HepG2 (cell line): ENCODE measurements around the gene STC2. TPM values are rescaled to one million over a fixed set of nuclear protein-coding genes. Genes with fewer than 3 reads are reported as not detected.

Experiments
- ARID5B ChIP-seq: IDR thresholded peaks from 2 replicates; pipeline ENCODE4 v1.4.0; 2020; ENCODE audit warnings: mild to moderate bottlenecking, missing genetic modification reagents
- DPF2 ChIP-seq: sonication (generic); formaldehyde crosslinking; IDR thresholded peaks from 2 replicates; pipeline ENCODE4 v1.4.0; 2020; ENCODE audit warnings: mild to moderate bottlenecking, low read depth, missing genetic modification reagents, borderline replicate concordance
- FOXA3 ChIP-seq: IDR thresholded peaks from 2 replicates; pipeline ENCODE4 v1.6.1; 2016; ENCODE audit warnings: missing genetic modification reagents, missing compliant biosample characterization
- HNF4G ChIP-seq, 2 experiments: sonication (generic) in 1 of 2; formaldehyde crosslinking in 1 of 2; IDR thresholded peaks; 2 replicates each; pipeline versions ENCODE4 v1.4.0 to v1.6.1; 2011 to 2020; ENCODE audit warnings: borderline replicate concordance in 2 of 2, low read depth in 2 of 2, mild to moderate bottlenecking in 2 of 2, low read length in 1 of 2, missing genetic modification reagents in 1 of 2, moderate library complexity in 1 of 2
- IRF2 ChIP-seq: IDR thresholded peaks from 2 replicates; pipeline ENCODE4 v1.6.1; 2018; ENCODE audit warnings: missing genetic modification reagents, missing compliant biosample characterization
- KLF12 ChIP-seq: sonication (generic); formaldehyde crosslinking; IDR thresholded peaks from 2 replicates; pipeline ENCODE4 v1.4.0; 2020; ENCODE audit warnings: missing genetic modification reagents, borderline replicate concordance
- POLR2AphosphoS5 ChIP-seq: IDR thresholded peaks from 2 replicates; pipeline ENCODE4 v1.6.1; 2012; ENCODE audit warnings: low read depth, low read length
- SNAPC4 ChIP-seq: sonication (generic); formaldehyde crosslinking; IDR thresholded peaks from 2 replicates; pipeline ENCODE4 v1.4.0; 2020; ENCODE audit warnings: mild to moderate bottlenecking, missing genetic modification reagents
- ZNF614 ChIP-seq: IDR thresholded peaks from 2 replicates; pipeline ENCODE4 v1.6.1; 2018; ENCODE audit warnings: missing biosample characterization, missing genetic modification reagents, inconsistent platforms, borderline replicate concordance
- ZNF761 ChIP-seq: sonication (generic); formaldehyde crosslinking; conservative IDR thresholded peaks from 2 replicates; pipeline ENCODE4 v1.4.0; 2020; ENCODE audit warnings: mild to moderate bottlenecking, missing genetic modification reagents
- ZNF766 ChIP-seq: sonication (generic); formaldehyde crosslinking; IDR thresholded peaks from 2 replicates; pipeline ENCODE4 v1.5.0; 2020; ENCODE audit warnings: missing genetic modification reagents, borderline replicate concordance
- polyA plus RNA-seq, 8 experiments: library from polyadenylated mRNA; depleted of rRNA in 3 of 8; stranded (reverse) in 7 of 8; unstranded in 1 of 8; fragments of >200 nt; fragmentation: Illumina TruSeq in 4 of 8; extraction: Trizol in 4 of 8; gene quantifications; 2 replicates each; pipeline versions ENCODE4 v1.2.1 to v1.2.3, GENCODE V29; 2011 to 2016; ENCODE audit warnings: low read depth in 4 of 8, missing spikeins in 1 of 8, mixed read lengths in 1 of 8; ENCODE audit not compliant: insufficient read depth in 1 of 8
- total RNA-seq, 5 experiments: library from RNA; depleted of rRNA; stranded (reverse); fragments of >200 nt; fragmentation: Illumina TruSeq; extraction: Trizol; gene quantifications; 2 replicates each; pipeline ENCODE4 v1.2.3, GENCODE V29; 2016; ENCODE audit warnings: low read depth in 1 of 5
- TF ChIP-seq, protein P1 (sequence below): sonication (generic); formaldehyde crosslinking; IDR thresholded peaks from 2 replicates; pipeline ENCODE4 v1.5.1; 2020; ENCODE audit warnings: mild to moderate bottlenecking, missing genetic modification reagents, moderate library complexity

STC2 gene
- total and polyA plus RNA-seq, 2 of the 13 experiments (the other 11 are each of a cell fraction or from before 2014, with no cell fraction given), result 27.1 to 69.2 TPM

DNA sequence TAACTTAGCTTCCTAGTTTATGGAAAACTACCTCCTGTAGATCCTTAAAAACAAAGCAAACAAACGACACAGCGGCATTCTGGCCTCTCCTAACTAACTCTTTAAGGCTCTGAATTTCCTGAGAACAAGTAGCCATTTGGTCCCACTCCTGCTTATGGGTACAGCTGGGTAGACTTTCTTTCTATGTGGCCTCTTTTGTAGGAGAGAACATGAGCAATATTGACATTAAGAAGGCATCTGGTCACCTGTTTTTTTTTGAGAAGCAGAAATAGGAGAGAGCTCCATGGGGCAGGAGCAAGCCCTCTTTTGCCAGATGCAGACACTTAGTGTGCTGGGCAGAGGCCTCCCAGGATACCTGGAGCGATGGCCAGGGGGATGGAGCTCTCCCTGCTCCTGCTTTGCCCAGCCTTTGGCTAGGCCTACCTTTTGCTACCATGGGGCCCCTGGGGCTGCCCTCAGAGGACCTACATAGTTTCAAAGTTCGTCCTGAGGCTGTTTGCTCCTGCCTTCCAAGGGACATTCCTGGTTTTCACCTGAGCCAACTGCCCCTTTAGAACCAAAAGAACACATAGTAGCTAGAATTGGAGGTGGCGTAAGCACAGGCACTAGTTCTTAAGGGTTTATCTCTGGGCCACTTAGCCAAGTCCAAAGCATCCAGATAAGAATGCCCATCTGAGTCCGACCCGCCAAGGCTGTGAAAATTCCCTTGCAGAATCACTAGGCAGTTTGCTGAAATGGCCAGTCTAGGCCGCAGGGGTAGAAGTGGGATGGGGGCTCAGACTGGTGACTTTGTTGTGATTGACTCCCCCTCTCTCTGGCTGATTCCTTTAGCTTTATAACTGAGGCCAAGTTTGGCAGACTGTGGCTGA lies 2.4 kb upstream of the STC2 start (continued):
- TF ChIP-seq SNAPC4 (CRISPR knock-in tag), result 0 out of 2 replicates have a peak, but pooled peaks have one; percentile 39
- peak; percentile 51 for TF ChIP-seq POLR2AphosphoS5
- 0 out of 2 replicates have a peak, but pooled peaks have one; percentile 26 for TF ChIP-seq ZNF761
- TF ChIP-seq KLF12 (CRISPR knock-in tag), result 0 out of 2 replicates have a peak, but pooled peaks have one; percentile 34
- TF ChIP-seq ARID5B (CRISPR knock-in tag), result no peak
- TF ChIP-seq ZNF766, result peak; percentile 54; the same call in 1 of the 2 replicates
- TF ChIP-seq DPF2 (CRISPR knock-in tag), result peak; percentile 8; the same call in 1 of the 2 replicates
- peak; percentile 41; the same call in 1 of the 2 replicates for TF ChIP-seq IRF2 (CRISPR knock-in tag)
- peak; percentile 57 for TF ChIP-seq HNF4G (IDR thresholded peaks at IDR 0.05; ENCODE audit: borderline replicate concordance, low read depth, low read length)
- TF ChIP-seq HNF4G (CRISPR knock-in tag; IDR thresholded peaks at IDR 0.05; ENCODE audit: borderline replicate concordance, low read depth), result no peak; the same call in 1 of the 2 replicates
- 0 out of 2 replicates have a peak, but pooled peaks have one; percentile 40 for TF ChIP-seq ZNF614 (CRISPR knock-in tag)
- 0 out of 2 replicates have a peak, but pooled peaks have one; percentile 24 for TF ChIP-seq FOXA3 (CRISPR knock-in tag)
- TF ChIP-seq, protein P1, sequence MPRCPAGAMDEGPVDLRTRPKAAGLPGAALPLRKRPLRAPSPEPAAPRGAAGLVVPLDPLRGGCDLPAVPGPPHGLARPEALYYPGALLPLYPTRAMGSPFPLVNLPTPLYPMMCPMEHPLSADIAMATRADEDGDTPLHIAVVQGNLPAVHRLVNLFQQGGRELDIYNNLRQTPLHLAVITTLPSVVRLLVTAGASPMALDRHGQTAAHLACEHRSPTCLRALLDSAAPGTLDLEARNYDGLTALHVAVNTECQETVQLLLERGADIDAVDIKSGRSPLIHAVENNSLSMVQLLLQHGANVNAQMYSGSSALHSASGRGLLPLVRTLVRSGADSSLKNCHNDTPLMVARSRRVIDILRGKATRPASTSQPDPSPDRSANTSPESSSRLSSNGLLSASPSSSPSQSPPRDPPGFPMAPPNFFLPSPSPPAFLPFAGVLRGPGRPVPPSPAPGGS, result peak; percentile 46; the same call in 1 of the 2 replicates
